RWPE2 (cell line): Measurements from ENCODE around the gene FGF2.
A peak's percentile ranks its signal among the peaks of the same experiment; 100 is the strongest.

Source experiments
- ATAC-seq: fragments of 200-7000 bp; cut with Tn5 transposase; 3 replicates; pipeline ENCODE4 v1.9.1; 2021; ENCODE audit warnings: low read depth
- DNase-seq: peaks from one replicate; pipeline ENCODE4 v3.0.0-alpha.2; 2020; ENCODE audit warnings: low spot score
- H3K27ac ChIP-seq: fragments of 450-650 bp; 2 replicates; pipeline ENCODE4 v1.5.1; 2017; ENCODE audit warnings: mild to moderate bottlenecking; ENCODE audit not compliant: poor library complexity, severe bottlenecking
- H3K27me3 ChIP-seq: fragments of 250-450 bp; sonication (Bioruptor Pico); 2 replicates; pipeline ENCODE4 v1.5.1; 2021; ENCODE audit warnings: mild to moderate bottlenecking, moderate library complexity; ENCODE audit not compliant: insufficient read depth, poor library complexity, severe bottlenecking
- H3K36me3 ChIP-seq: fragments of 250-450 bp; sonication (Bioruptor Pico); 2 replicates; pipeline ENCODE4 v1.5.1; 2020; ENCODE audit warnings: low read depth, mild to moderate bottlenecking, moderate library complexity
- H3K4me1 ChIP-seq: fragments of 250-450 bp; sonication (Bioruptor Pico); 2 replicates; pipeline ENCODE4 v1.5.1; 2021; ENCODE audit warnings: mild to moderate bottlenecking, moderate library complexity; ENCODE audit not compliant: insufficient read depth, poor library complexity, severe bottlenecking
- H3K4me3 ChIP-seq: fragments of 250-450 bp; sonication (Bioruptor Pico); 2 replicates; pipeline ENCODE4 v1.5.1; 2021; ENCODE audit warnings: mild to moderate bottlenecking, moderate library complexity; ENCODE audit not compliant: severe bottlenecking
- H3K9me3 ChIP-seq: fragments of 250-450 bp; sonication (Bioruptor Pico); 2 replicates; pipeline ENCODE4 v1.5.1; 2021; ENCODE audit warnings: mild to moderate bottlenecking, moderate library complexity; ENCODE audit not compliant: severe bottlenecking
- TF ChIP-seq, protein P1 (sequence below): fragments of 450-650 bp; IDR thresholded peaks from one replicate; pipeline ENCODE4 v1.5.1; 2017; ENCODE audit warnings: mild to moderate bottlenecking, moderate library complexity; ENCODE audit not compliant: poor library complexity, severe bottlenecking

Gene FGF2

DNA sequence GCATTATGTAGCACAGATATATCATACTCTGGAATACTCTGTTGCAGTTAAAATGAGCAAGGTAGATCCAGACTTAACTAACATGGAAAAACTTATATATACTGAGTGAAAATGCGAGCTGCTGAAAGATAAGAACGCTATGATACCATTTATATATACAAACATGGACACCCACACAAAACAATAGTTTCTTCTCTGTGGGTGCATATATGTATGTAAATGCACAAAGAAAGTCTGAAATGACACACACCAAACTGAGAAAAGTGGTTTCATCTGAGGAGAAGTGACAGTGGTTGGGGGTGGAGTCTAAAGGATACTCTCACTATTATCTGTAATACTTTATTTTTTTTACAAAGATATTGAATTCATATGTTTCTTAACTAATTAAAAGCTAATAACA is 12.2 kb upstream of the FGF2 start:
- DNase-seq (no peak), ATAC-seq (no peak)
- H3K9me3 ChIP-seq = no peaks in the 10 kb centered on the region
- no peaks in the 10 kb centered on the region for H3K36me3 ChIP-seq
- no peaks in the 10 kb centered on the region for H3K27me3 ChIP-seq
- H3K27ac ChIP-seq = no peak overlapping the region
- TF ChIP-seq, protein P1, sequence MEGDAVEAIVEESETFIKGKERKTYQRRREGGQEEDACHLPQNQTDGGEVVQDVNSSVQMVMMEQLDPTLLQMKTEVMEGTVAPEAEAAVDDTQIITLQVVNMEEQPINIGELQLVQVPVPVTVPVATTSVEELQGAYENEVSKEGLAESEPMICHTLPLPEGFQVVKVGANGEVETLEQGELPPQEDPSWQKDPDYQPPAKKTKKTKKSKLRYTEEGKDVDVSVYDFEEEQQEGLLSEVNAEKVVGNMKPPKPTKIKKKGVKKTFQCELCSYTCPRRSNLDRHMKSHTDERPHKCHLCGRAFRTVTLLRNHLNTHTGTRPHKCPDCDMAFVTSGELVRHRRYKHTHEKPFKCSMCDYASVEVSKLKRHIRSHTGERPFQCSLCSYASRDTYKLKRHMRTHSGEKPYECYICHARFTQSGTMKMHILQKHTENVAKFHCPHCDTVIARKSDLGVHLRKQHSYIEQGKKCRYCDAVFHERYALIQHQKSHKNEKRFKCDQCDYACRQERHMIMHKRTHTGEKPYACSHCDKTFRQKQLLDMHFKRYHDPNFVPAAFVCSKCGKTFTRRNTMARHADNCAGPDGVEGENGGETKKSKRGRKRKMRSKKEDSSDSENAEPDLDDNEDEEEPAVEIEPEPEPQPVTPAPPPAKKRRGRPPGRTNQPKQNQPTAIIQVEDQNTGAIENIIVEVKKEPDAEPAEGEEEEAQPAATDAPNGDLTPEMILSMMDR = no peak
- H3K4me3 ChIP-seq = no peak overlapping the region
- no peaks in the 10 kb centered on the region for H3K4me1 ChIP-seq

DNA sequence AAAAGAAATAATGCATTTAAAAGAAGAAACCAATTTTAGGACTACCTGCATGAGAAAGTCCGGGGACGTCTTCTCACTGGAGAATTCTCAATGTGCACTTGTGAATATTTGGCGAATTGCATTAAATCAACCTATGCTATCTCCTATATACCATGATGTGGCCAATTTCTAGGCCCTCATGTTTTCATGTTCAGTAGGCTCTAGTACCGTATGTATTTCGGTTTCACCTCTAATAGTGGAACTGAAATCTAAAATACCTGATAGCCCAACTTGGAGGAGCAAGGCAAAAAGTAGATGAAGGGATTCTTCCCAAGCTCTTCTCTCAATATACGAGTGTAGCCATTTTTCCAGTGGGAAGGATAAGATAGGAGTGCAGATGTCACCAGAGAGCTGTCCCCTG is 11.4 kb upstream of the FGF2 start:
- TF ChIP-seq, protein P1 = no peak
- no peak for DNase-seq
- H3K27ac ChIP-seq = no peak overlapping the region
- no peaks in the 10 kb centered on the region for H3K9me3 ChIP-seq
- H3K4me3 ChIP-seq = no peak overlapping the region
- H3K4me1 ChIP-seq = peaks cover 6% of the 10 kb centered on the region
- H3K27me3 ChIP-seq = no peaks in the 10 kb centered on the region
- H3K36me3 ChIP-seq = no peaks in the 10 kb centered on the region
- no peak for ATAC-seq

DNA sequence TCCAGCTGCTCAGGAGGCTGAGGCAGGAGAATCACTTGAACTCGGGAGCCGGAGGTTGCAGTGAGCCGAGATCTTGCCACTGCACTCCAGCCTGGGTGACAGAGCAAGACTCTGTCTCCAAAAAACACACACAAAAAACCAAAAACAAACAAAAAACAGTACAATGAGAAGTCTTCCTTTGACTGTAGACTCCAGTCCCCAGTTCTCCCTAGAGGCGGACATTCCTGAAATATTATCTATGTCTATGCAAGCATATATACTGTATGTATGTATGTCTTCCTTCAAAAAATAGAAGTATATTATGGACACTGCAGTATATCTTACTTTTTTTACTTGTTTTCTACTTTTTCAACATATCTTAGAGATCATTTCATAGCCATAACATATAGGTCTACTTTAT is 10.2 kb upstream of the FGF2 start:
- DNase-seq (no peak), ATAC-seq (no peak)
- no peaks in the 10 kb centered on the region for H3K27me3 ChIP-seq
- H3K36me3 ChIP-seq = no peaks in the 10 kb centered on the region
- H3K4me1 ChIP-seq = peaks cover 6% of the 10 kb centered on the region
- TF ChIP-seq, protein P1 = no peak
- no peak overlapping the region for H3K27ac ChIP-seq
- no peaks in the 10 kb centered on the region for H3K9me3 ChIP-seq
- H3K4me3 ChIP-seq = no peak overlapping the region

DNA sequence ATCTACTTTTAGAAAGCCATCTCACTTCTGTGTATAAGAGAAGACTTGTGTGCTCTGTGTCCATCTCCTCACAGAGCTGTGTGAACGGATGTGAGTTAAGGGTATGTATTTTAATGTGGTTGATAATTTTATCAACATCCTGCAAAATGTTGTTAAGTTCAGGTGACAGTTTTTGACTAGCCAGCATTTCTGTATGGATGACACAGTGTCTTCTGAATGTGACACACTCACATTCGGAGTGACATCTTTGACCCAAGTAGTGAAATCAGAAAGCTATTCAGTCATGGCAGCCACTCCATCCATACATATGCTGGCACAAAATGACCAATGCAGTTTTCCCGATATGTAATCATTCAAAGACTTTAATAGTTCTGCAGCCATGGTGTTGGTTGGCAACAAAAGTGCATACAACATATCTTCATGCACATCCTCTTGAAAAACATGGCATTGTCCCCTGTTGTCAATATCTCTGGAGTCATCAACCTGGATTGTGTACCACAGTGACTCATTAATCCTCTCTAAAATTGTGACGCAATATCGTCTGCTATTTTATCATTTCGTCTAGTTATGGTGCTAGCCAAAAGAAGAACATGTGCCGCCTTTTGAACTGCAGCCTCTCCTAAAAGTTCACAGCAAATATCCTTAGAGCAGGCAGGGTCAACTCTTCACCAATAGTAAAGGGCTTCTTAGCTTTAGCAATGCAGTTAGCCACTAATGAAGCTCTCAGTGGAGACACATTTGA is 6.8 kb upstream of the FGF2 start:
- Histone ChIP-seq H3K27ac (peak overlapping the region; percentile 21), H3K36me3 (no peaks in the 10 kb centered on the region), H3K4me3 (no peak overlapping the region), H3K9me3 (no peaks in the 10 kb centered on the region), H3K4me1 (peaks cover 6% of the 10 kb centered on the region), H3K27me3 (no peaks in the 10 kb centered on the region)
- peak; percentile 72; the same call in 2 of the 3 replicates for ATAC-seq
- DNase-seq = no peak
- TF ChIP-seq, protein P1 = no peak

DNA sequence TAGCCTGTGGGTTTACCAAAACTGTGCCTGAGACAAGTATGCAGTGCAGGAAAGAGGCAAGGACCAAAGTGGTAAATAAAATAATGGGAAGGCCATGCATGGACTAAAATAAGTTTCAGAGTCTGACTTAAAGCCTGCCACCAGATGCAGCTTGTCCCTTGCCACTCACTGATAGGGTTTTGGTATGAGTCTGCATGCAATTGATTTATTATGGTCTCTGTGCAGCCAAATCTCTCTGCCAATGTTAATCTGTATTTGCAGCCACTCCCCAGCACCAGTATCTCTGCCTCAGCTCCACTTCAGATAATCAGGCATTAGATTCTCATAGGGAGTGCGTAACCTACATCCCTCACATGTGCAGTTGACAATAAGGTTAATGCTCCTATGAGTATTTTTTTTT is 5.5 kb upstream of the FGF2 start:
- Histone ChIP-seq H3K4me3 (no peak overlapping the region), H3K27ac (peak overlapping the region; percentile 21), H3K4me1 (peaks cover 6% of the 10 kb centered on the region), H3K27me3 (no peaks in the 10 kb centered on the region), H3K9me3 (no peaks in the 10 kb centered on the region), H3K36me3 (no peaks in the 10 kb centered on the region)
- no peak for ATAC-seq
- TF ChIP-seq, protein P1 = no peak
- no peak for DNase-seq
